Activated CD8-positive, alpha-beta memory T cell treated with anti-CD3 and anti-CD28 coated beads for 36 hours (primary cell): ENCODE data around the gene ZNF618. TPM values are rescaled to one million over a fixed set of nuclear protein-coding genes. Genes with fewer than 3 reads are reported as not detected.

ENCODE experiments used
- CTCF ChIA-PET: fragments of 350-600 bp; sonication (Branson Sonifier 250); formaldehyde crosslinking; loops from one replicate; lab custom pipeline; 2021; ENCODE audit warnings: antibody characterized with exemption; lab: Charles Lee
- POLR2A ChIA-PET: fragments of 350-600 bp; sonication (Branson Sonifier 250); formaldehyde crosslinking; loops from one replicate; lab custom pipeline; 2021; ENCODE audit warnings: antibody characterized with exemption; lab: Charles Lee
- total RNA-seq, 2 experiments: library from RNA; stranded (reverse); gene quantifications; one replicate each; pipeline ENCODE4 v1.2.3, GENCODE V29; 2021

Gene ZNF618
- total RNA-seq, 2 experiments from 2014 or later: 0.36 TPM

- ChIA-PET CTCF (no interaction called here), POLR2A (no interaction called here)
Observed at GRCh38 chr9:113906411-113907110, 30.5 kb downstream of the ZNF618 start.

- CTCF ChIA-PET: no interaction called here
- POLR2A ChIA-PET: no interaction called here
Observed at GRCh38 chr9:113907282-113907681, 31.2 kb downstream of the ZNF618 start.

- POLR2A ChIA-PET: no interaction called here
- CTCF ChIA-PET: no interaction called here
Observed at GRCh38 chr9:113909421-113909820, 33.3 kb downstream of the ZNF618 start.

- POLR2A ChIA-PET: no interaction called here
- CTCF ChIA-PET: no interaction called here
Observed at GRCh38 chr9:113910036-113910639, 34.0 kb downstream of the ZNF618 start.

GRCh38 chr9:113911850-113912557 lies 35.9 kb downstream of the ZNF618 start:
- ChIA-PET CTCF (no interaction called here), POLR2A (no interaction called here)

GRCh38 chr9:113912816-113913215 lies 36.7 kb downstream of the ZNF618 start:
- CTCF ChIA-PET: no interaction called here
- POLR2A ChIA-PET: no interaction called here

- CTCF ChIA-PET: no interaction called here
- POLR2A ChIA-PET: no interaction called here
Observed at GRCh38 chr9:113913426-113914195, 37.5 kb downstream of the ZNF618 start.

- POLR2A ChIA-PET: no interaction called here
- CTCF ChIA-PET: no interaction called here
Observed at GRCh38 chr9:113914517-113914916, 38.4 kb downstream of the ZNF618 start.

- POLR2A ChIA-PET: no interaction called here
- CTCF ChIA-PET: no interaction called here
Observed at GRCh38 chr9:113915817-113916434, 39.8 kb downstream of the ZNF618 start.

GRCh38 chr9:113916931-113917330 lies 40.8 kb downstream of the ZNF618 start:
- CTCF ChIA-PET: no interaction called here
- POLR2A ChIA-PET: no interaction called here

GRCh38 chr9:113918697-113919350 lies 42.7 kb downstream of the ZNF618 start:
- ChIA-PET CTCF (no interaction called here), POLR2A (no interaction called here)

- ChIA-PET CTCF (no interaction called here), POLR2A (no interaction called here)
Observed at GRCh38 chr9:113919382-113919781, 43.3 kb downstream of the ZNF618 start.

GRCh38 chr9:113919871-113920270 lies 43.8 kb downstream of the ZNF618 start:
- ChIA-PET CTCF (no interaction called here), POLR2A (no interaction called here)

GRCh38 chr9:113920872-113921271 lies 44.8 kb downstream of the ZNF618 start:
- POLR2A ChIA-PET: no interaction called here
- CTCF ChIA-PET: no interaction called here

GRCh38 chr9:113921396-113921925 lies 45.4 kb downstream of the ZNF618 start:
- POLR2A ChIA-PET: no interaction called here
- CTCF ChIA-PET: no interaction called here

GRCh38 chr9:113922160-113922559 lies 46.1 kb downstream of the ZNF618 start:
- POLR2A ChIA-PET: no interaction called here
- CTCF ChIA-PET: no interaction called here

GRCh38 chr9:113926211-113926610 lies 50.1 kb downstream of the ZNF618 start:
- ChIA-PET POLR2A (no interaction called here), CTCF (no interaction called here)

GRCh38 chr9:113927277-113927676 lies 51.2 kb downstream of the ZNF618 start:
- POLR2A ChIA-PET: no interaction called here

GRCh38 chr9:113928269-113928668 lies 52.2 kb downstream of the ZNF618 start:
- CTCF ChIA-PET: no interaction called here
- POLR2A ChIA-PET: no interaction called here

More at GRCh38 chr9:113927277-113927676, 51.2 kb downstream of the ZNF618 start:
- CTCF ChIA-PET: no interaction called here
